Dedifferentiated amniotic fluid mesenchymal stem cell (primary cell): ENCODE measurements around the gene CACNA1G.

Experiments used
- DNase-seq: peaks from one replicate; pipeline ENCODE4 v3.0.0-alpha.2; 2016; ENCODE audit errors: extremely low spot score

Gene CACNA1G

GRCh38 chr17:50631908-50632571, 71.5 kb downstream of the CACNA1G start:
- no peak for DNase-seq

- DNase-seq: no peak
Observed at GRCh38 chr17:50632637-50633036, 72.1 kb downstream of the CACNA1G start.

GRCh38 chr17:50633683-50634082, 73.2 kb downstream of the CACNA1G start:
- no peak for DNase-seq

DNA sequence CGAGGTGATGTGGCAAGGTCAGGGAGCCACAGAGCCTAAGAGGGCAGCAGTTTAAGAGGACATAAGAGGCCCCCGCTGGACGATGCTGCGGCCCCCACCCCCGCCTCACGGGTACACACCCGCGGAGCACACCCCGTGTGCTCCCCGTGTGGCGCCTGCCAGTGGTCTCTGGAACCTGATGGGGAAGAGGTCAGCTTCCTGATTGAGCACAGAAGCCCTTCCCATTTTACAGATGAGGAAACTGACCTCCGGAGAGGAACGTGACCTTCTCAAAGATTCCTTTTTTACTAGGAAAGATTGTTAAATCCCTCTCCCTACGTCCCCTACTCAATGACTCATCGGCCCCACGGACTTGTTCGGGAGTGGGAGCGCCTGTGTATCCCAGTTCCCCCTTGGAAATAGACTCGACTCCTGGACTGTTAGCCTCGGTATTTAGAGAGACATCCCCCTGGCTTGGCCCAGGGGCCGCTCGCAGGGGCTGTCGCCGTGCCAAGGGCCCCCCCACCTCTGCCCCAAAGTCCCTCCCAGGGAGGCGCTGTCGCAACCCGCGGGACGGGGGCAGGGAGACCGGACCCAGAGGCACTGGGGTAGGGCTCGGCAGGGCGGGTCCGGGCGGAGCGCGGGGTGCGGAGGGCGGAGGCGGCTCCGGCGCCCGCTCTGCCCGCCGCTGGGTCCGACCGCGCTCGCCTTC, 73.9 kb downstream of the CACNA1G start, which contains the start of gene ABCC3:
Gene ABCC3 (plus strand): TSS at position 658 of the 691 bp plus-strand sequence. CDS start 56 bp downstream, outside the sequence.
- peak; percentile 27 for DNase-seq

DNA sequence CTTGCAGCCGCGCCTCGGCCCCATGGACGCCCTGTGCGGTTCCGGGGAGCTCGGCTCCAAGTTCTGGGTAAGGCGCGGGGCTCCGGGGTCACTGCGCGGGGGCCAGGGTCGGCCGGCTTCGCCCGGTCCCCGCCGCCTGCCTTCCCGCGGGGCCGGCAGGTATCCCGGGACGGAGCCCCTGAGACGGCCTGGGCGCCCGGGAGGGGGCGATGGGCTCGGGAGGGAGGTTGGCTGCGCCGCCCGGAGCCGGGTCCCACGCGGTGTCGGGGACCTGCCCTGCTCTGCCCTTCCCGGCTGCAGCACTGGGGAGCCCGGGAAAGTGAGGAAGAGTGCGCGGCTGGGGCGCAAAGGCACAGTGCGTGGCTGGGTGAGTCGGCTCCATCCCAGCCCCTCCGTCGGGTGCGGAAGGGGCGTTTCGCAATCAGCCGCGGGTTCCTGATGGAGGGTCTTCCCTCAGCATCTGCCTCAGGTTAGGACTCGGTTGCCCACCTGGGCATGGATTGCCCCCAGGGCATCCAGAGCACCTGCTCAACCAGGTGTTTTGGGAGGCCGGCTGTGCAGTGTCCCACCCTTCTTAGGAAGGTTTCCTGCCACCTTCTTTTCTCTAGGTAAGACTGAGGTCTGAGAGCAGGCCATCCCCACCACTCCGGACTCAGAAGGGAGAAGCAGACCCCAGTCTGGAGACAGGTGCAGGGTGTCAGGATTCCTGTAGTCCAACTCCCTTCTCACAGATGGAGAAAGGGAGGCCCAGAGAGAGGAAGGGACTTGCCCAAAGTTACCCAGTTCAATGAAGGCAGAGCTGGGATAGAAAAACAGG, 74.6 kb downstream of the CACNA1G start:
- no peak for DNase-seq

DNA sequence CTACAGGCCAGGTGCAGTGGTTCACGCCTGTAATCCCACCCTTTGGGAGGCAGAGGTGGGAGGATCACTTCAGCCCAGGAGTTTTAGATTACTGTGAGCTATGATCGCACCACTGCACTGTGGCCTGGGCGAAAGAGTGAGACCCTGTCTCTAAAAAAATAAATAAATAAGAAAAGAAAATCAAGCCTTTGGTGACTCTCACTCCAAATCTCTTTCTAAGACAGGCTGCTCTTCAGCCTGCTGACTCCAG, 75.1 kb downstream of the CACNA1G start:
- DNase-seq: no peak

DNA sequence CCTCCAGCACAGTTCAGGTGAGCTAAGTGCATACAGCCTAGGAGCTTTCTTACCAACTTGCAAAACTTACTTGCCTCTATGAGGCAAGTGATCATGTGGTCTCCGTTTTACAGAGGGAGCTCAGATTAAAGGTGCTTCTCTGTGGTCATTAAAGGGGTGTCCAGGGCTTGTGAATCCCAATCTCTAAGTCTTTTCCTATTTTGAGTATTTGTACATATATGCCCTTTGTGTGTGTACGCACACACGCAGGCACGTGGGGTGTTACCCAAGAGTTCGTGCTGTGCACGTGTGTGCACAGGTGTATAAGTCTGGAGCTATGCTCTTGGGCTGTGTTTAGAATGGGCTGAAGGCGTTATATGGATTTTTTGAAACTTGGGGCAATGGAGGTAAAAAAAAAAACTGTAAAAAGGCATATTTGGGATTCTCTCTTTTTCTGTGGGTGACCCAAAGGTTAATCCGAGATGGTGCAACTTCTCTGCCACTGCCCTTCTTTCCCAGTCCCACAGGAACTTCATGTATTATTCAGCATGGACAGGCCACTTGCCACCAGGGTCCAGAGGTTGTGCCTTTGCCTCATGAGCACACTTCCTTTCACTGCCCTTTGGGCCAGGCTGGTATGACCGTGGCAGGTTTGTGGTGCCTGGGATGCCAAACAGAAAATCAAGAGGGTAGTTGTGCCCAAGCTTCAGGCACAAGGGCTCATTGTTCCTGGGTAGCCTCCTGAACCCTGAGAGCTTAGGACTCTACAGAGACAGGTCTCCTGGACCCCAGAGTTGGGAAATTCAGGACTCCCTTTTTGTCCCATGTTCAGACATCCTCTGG, 75.7 kb downstream of the CACNA1G start:
- DNase-seq: no peak

DNA sequence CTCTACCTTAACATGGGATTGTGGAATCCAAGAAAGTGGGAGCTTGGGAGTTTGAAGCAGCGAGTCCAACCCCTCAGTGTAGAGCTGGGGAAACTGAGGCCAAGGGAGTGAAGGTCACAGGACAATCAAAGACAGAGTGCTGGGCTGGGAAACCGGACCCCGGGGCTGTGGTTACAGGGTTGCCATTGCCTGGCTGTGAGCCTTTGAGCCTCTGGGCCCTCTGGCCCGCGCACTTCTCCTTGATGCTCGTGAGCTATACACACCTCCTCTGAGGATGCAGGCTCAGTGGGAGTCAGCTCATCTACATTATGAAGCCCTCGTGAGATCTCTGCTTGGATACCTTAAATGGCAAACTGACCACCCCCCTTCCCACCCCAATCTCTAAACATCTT, 76.3 kb downstream of the CACNA1G start:
- no peak for DNase-seq

DNA sequence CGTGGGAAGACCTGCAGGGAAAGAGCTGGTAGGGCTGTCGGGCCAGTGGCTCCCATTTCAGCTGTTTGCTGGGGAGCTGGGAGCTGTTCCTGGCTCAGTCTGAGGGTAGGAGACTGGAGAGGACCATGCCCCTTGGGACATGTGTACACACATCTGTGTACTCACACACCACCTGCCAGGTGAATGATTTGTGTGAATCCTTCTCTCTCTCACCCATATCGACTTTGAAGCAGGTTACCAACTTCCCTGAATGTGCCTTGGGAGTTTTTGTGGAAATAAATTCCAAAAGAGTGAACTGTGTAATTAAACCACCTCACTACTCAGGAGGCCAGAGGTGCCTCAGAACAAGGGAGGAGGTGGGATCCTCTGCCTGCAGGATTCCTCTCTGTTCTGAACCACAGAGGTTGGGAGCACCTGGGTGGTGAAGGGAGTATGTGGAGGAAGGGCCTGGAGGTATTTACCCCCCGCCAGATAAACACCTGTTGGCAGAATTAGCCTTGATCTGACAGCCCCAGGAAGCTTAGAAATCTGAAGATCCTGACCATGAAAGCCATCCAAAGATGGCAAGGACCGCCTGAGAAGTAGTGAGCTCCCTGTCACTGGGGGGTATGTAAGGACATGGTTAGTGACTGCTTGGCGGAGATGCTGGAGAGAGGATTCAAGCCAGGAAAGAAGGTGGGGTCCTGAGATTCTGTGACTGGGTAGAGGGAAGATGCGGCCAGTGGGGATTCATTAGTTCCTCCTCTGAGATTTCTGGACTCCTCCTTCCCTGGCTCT, 77.5 kb downstream of the CACNA1G start:
- DNase-seq: no peak

- no peak for DNase-seq
Observed at GRCh38 chr17:50638606-50638965, 78.1 kb downstream of the CACNA1G start.

- peak; percentile 83 for DNase-seq
Observed at GRCh38 chr17:50638966-50639713, 78.6 kb downstream of the CACNA1G start.

- DNase-seq: no peak
Observed at GRCh38 chr17:50640686-50641351, 80.3 kb downstream of the CACNA1G start.

- no peak for DNase-seq
Observed at GRCh38 chr17:50641357-50641756, 80.8 kb downstream of the CACNA1G start.

DNA sequence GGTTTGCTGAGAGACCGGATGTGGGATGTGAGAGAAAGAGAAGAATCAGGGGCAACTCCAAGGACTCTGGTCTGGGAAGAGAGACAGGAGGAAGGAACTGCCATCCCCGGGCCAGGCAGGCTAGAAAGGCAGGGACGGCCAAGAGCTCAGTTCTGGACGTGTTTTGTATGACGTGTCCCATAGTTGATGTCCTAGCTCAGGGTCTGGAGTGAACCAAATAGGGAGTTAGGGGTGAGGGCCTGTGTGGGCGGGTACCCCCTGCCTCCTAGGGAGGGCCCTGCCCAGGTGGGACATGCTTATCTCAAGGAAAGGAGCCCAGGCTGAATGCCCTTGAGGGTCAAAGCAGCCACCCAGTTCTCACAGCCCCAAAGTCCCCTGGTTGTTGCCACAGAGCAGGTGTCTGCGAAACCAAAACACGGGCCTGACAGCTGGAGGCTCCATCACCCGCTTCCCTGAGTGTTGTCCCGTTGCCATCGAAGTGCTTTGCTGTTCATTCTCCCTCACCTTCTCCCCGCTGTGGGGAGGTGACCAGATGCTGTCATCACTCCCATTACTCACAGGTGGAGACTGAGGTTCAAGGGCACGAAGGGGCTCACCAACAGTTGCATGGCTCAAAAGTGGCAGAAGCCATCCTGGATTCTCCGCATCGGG, 81.7 kb downstream of the CACNA1G start:
- DNase-seq: no peak

DNA sequence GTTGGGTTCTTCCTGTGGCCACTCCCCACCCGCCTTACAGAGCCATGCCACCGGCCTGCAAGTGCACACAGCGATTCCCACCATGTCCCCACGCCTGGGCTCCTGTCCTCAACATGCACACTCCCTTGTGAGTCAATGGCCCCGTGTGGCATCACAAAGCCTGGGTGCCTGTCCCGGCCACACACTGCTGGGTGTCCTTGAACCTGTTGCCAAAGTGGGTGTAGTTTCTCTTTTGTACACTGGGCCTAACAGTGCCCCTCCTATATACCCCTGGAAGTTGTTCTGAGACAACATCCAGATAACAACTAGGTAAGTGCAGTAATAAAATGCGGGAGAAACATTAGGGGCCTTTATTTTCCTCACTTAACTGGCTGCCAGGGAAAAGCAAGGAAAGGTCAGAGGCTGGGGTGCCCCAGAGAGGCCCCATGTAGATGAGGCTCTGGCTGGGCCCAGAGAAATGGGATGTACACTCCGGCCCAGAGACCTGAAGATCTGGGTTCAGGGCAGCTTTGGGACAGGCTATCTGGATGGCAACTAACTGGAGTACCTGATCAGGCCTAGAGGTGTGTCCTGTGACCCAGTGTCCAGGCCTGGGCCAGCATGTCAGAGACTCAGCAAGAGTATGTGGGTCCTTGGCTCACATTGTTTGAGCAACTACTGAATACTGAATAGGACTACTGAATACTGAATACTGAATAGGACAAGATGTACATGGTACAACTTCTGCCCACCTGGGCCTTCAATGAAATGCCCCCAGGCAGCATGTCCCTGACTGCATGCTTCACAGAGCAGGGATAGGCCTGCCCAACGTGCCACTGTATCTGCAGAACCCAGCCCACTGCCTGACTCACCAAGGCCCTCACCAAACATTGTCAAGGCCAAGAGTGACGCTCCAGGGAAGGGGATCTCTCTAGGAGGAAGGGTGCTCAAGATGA, 82.5 kb downstream of the CACNA1G start:
- no peak for DNase-seq

- no peak for DNase-seq
Observed at GRCh38 chr17:50645748-50646682, 85.5 kb downstream of the CACNA1G start.

- no peak for DNase-seq
Observed at GRCh38 chr17:50647187-50647586, 86.7 kb downstream of the CACNA1G start.
